GM12878 (cell line): ENCODE measurements around the gene ZNF621. TPM values are rescaled to one million over a fixed set of nuclear protein-coding genes. Genes with fewer than 3 reads are reported as not detected.
A peak's percentile ranks its signal among the peaks of the same experiment; 100 is the strongest.

Source experiments
- ATAC-seq: fragments of 200-7000 bp; cut with Tn5 transposase; 3 replicates; pipeline ENCODE4 v1.9.1; 2020; ENCODE audit warnings: mild to moderate bottlenecking, moderate library complexity
- BruUV-seq: library from RNA; stranded (reverse); fragments of 400-500 nt; replicated peaks from 2 replicates; lab custom pipeline; 2021; lab: Mats Ljungman, UMichigan
- CTCF ChIA-PET: fragments of 300-600 bp; sonication (Branson Sonifier 250); formaldehyde crosslinking; extraction: SDS; loops from one replicate; lab custom pipeline; 2021; ENCODE audit warnings: inconsistent platforms; lab: Yijun Ruan, JAX
- POLR2A ChIA-PET: fragments of 350-600 bp; formaldehyde crosslinking; extraction: SDS; loops from one replicate; lab custom pipeline; 2021; ENCODE audit warnings: inconsistent platforms; lab: Charles Lee
- RAD21 ChIA-PET: fragments of 300-600 bp; sonication (Branson Sonifier 250); formaldehyde crosslinking; loops from one replicate; lab custom pipeline; 2023; ENCODE audit warnings: antibody characterized with exemption; ENCODE audit not compliant: unreplicated experiment; lab: Charles Lee
- SMC1A ChIA-PET: fragments of 300-600 bp; sonication (Branson Sonifier 250); formaldehyde crosslinking; loops from one replicate; lab custom pipeline; 2023; ENCODE audit not compliant: unreplicated experiment, uncharacterized antibody; lab: Charles Lee
- DNase-seq: peaks from one replicate; pipeline ENCODE4 v3.0.0-alpha.2; 2011; ENCODE audit warnings: low read depth, low spot score
- FAIRE-seq: peaks from 3 replicates; lab custom pipeline; 2011; peaks lifted over from hg19 to GRCh38; lab: Jason Lieb, UNC
- H2AFZ ChIP-seq: 2 replicates; pipeline ENCODE4 v1.6.0; 2011; ENCODE audit warnings: low read depth, low read length, control low read depth; ENCODE audit not compliant: control insufficient read depth
- H3K27ac ChIP-seq: 2 replicates; pipeline ENCODE4 v1.5.1; 2011; ENCODE audit warnings: control low read depth; ENCODE audit not compliant: control insufficient read depth, insufficient read depth
- H3K27me3 ChIP-seq, 2 experiments: replicated peaks in 1 of 2; 2 replicates each; pipeline versions ENCODE4 v1.6.0 to v1.6.1; 2011; ENCODE audit warnings: low read length in 1 of 2; ENCODE audit not compliant: control insufficient read depth in 2 of 2, insufficient read depth in 2 of 2
- H3K36me3 ChIP-seq, 2 experiments: 2 replicates each; pipeline ENCODE4 v1.5.1; 2011; ENCODE audit warnings: low read length in 1 of 2; ENCODE audit not compliant: control insufficient read depth in 2 of 2, insufficient read depth in 2 of 2
- H3K4me1 ChIP-seq: 2 replicates; pipeline ENCODE4 v1.6.1; 2011; ENCODE audit warnings: mild to moderate bottlenecking, low read length, moderate library complexity, mixed read lengths; ENCODE audit not compliant: control insufficient read depth, insufficient read depth
- H3K4me2 ChIP-seq: 2 replicates; pipeline ENCODE4 v1.6.0; 2011; ENCODE audit warnings: control low read depth; ENCODE audit not compliant: control insufficient read depth, insufficient read depth
- H3K4me3 ChIP-seq: fragments of 200-600 bp; sonication (generic); 2 replicates; pipeline ENCODE4 v1.5.1; 2016
- H3K79me2 ChIP-seq: 2 replicates; pipeline ENCODE4 v1.6.0; 2011; ENCODE audit warnings: low read length; ENCODE audit not compliant: control insufficient read depth, insufficient read depth
- H3K9ac ChIP-seq: 2 replicates; pipeline ENCODE4 v1.8.0; 2011; ENCODE audit warnings: low read length, control low read depth, mixed read lengths; ENCODE audit not compliant: control insufficient read depth, insufficient read depth
- H3K9me3 ChIP-seq: replicated peaks from 3 replicates; pipeline ENCODE4 v1.5.1; 2011; ENCODE audit warnings: mild to moderate bottlenecking, low read length; ENCODE audit not compliant: control insufficient read depth, insufficient read depth
- H4K20me1 ChIP-seq: 2 replicates; pipeline ENCODE4 v1.6.0; 2011; ENCODE audit not compliant: control insufficient read depth, insufficient read depth
- CUX1 ChIP-seq: IDR thresholded peaks from 2 replicates; pipeline ENCODE4 v1.6.1; 2012; ENCODE audit warnings: improper control_type of control experiment, low read depth, low read length; ENCODE audit not compliant: insufficient replicate concordance
- EED ChIP-seq: sonication (generic); IDR thresholded peaks from 2 replicates; pipeline ENCODE4 v1.6.1; 2016; ENCODE audit warnings: antibody characterized with exemption, low read depth
- KDM1A ChIP-seq: fragments of 200-600 bp; sonication (generic); IDR thresholded peaks from 2 replicates; pipeline ENCODE4 v1.6.1; 2016; ENCODE audit warnings: borderline replicate concordance
- NR2F1 ChIP-seq: fragments of 450-650 bp; conservative IDR thresholded peaks from 2 replicates; pipeline ENCODE4 v1.6.1; 2017; ENCODE audit warnings: mild to moderate bottlenecking
- STAT1 ChIP-seq: fragments of 450-650 bp; conservative IDR thresholded peaks from 2 replicates; pipeline ENCODE4 v1.6.1; 2014; ENCODE audit warnings: antibody characterized with exemption, mild to moderate bottlenecking
- YY1 ChIP-seq: IDR thresholded peaks from 2 replicates; pipeline ENCODE4 v1.6.1; 2011; ENCODE audit warnings: low read depth, mild to moderate bottlenecking, low read length
- ZBED1 ChIP-seq: IDR thresholded peaks from 2 replicates; pipeline ENCODE4 v1.6.1; 2016; ENCODE audit warnings: borderline replicate concordance
- WGBS: methylation state at CpG from one replicate; pipeline ENCODE4 v1.1.6; 2016; ENCODE audit warnings: low lambda C conversion rate; ENCODE audit not compliant: insufficient replicate concordance, insufficient coverage; ENCODE audit errors: missing lambda C conversion rate; 5-methylcytosine and 5-hydroxymethylcytosine counted together
- in situ Hi-C: fragments of 300-500 bp; cut with MboI; formaldehyde crosslinking; loops from 9 replicates; pipeline ENCODE4 v1.14.3; 2018; ENCODE audit warnings: mixed read lengths
- intact Hi-C: fragments of 100-400 bp; cut with micrococcal nuclease; formaldehyde crosslinking; loops from one replicate; pipeline ENCODE4 v1.14.2; 2022; ENCODE audit not compliant: unreplicated experiment
- polyA plus RNA-seq, 11 experiments: library from polyadenylated mRNA; depleted of rRNA in 4 of 11; unstranded in 6 of 11; stranded (reverse) in 5 of 11; fragments of >200 nt; fragmentation: Nextera tagmentation in 4 of 11; fragmentation: Illumina TruSeq in 1 of 11; extraction: Ambion mirVana in 4 of 11; extraction: Trizol in 1 of 11; gene quantifications; 1 replicate in 1 of 11; 2 replicates in 10 of 11; pipeline versions ENCODE4 v1.2.1 to v1.2.3, GENCODE V29; 2011 to 2016; ENCODE audit warnings: inconsistent platforms in 2 of 11, missing spikeins in 2 of 11, low read depth in 1 of 11
- total RNA-seq, 4 experiments: library from RNA; depleted of rRNA in 3 of 4; stranded (reverse); fragments of >200 nt in 3 of 4; fragmentation: Illumina TruSeq in 1 of 4; extraction: Trizol in 1 of 4; gene quantifications; 2 replicates each; pipeline versions ENCODE4 v1.2.1 to v1.2.3, GENCODE V29; 2013 to 2021
- TF ChIP-seq, protein P1 (sequence below): IDR thresholded peaks from 2 replicates; pipeline ENCODE4 v1.6.1; 2012; ENCODE audit warnings: low read depth, low read length, improper control_type of control experiment

Gene ZNF621
- total and polyA plus RNA-seq, 10 of the 15 experiments (the other 5 are each of a cell fraction or from before 2014, with no cell fraction given), result 2.9 to 26.3 (median 11.9) TPM

- no peaks in the 10 kb centered on the region for H3K9me3 ChIP-seq
- H3K4me3 ChIP-seq, result no peak overlapping the region
- H4K20me1 ChIP-seq, result no peaks in the 10 kb centered on the region
- intact Hi-C loops (no loop called here), in situ Hi-C loops (no loop called here)
- DNase-seq, result no peak
- no peak overlapping the region for H3K9ac ChIP-seq
- RAD21 ChIA-PET, result no interaction called here
- no peak overlapping the region for H3K4me2 ChIP-seq
- TF ChIP-seq ZBED1 (no peak), STAT1 (no peak), KDM1A (no peak), EED (no peak), NR2F1 (no peak), CUX1 (no peak), YY1 (no peak)
- TF ChIP-seq, protein P1, sequence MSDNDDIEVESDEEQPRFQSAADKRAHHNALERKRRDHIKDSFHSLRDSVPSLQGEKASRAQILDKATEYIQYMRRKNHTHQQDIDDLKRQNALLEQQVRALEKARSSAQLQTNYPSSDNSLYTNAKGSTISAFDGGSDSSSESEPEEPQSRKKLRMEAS, result no peak
- H3K27me3 ChIP-seq, result no peaks in the 10 kb centered on the region
- SMC1A ChIA-PET, result no interaction called here
- BruUV-seq, result no TSS peak
- POLR2A ChIA-PET, result interaction anchor here (0.9 kb wide), 1 partner anchor 59 kb away, joined by 3 read pairs; no protein-coding TSS in a partner anchor
- no peaks in the 10 kb centered on the region for H3K79me2 ChIP-seq
- CTCF ChIA-PET, result no interaction called here
- H3K4me1 ChIP-seq, result no peaks in the 10 kb centered on the region
- H3K36me3 ChIP-seq, result no peaks in the 10 kb centered on the region
- no peak overlapping the region for H2AFZ ChIP-seq
- ATAC-seq, result peak; percentile 40; the same call in 1 of the 3 replicates
- WGBS, result 100% methylated on average over 1 of the region's 1 CpG
- FAIRE-seq, result no peak
- no peak overlapping the region for H3K27ac ChIP-seq
Observed at GRCh38 chr3:40511031-40511718, 13.6 kb upstream of the ZNF621 start.
